HEK293 (cell line): Measurements from ENCODE around the gene PFDN5.

Experiments used
- CTCF ChIP-seq: fragments of 450-650 bp; formaldehyde crosslinking; IDR thresholded peaks from 2 replicates; pipeline ENCODE4 v1.5.1; 2016; ENCODE audit warnings: missing biosample characterization, missing genetic modification characterization
- REST ChIP-seq: fragments of 450-650 bp; formaldehyde crosslinking; IDR thresholded peaks from 2 replicates; pipeline ENCODE4 v1.5.1; 2016; ENCODE audit warnings: missing biosample characterization, missing genetic modification characterization
- ZBTB21 ChIP-seq: fragments of 450-650 bp; formaldehyde crosslinking; IDR thresholded peaks from 2 replicates; pipeline ENCODE4 v1.5.1; 2017; ENCODE audit warnings: missing biosample characterization, missing genetic modification characterization
- ZBTB49 ChIP-seq: fragments of 450-650 bp; formaldehyde crosslinking; IDR thresholded peaks from 2 replicates; pipeline ENCODE4 v1.5.1; 2016; ENCODE audit warnings: missing biosample characterization, missing genetic modification characterization, low read depth
- ZEB2 ChIP-seq: fragments of 450-650 bp; formaldehyde crosslinking; IDR thresholded peaks from 2 replicates; pipeline ENCODE4 v1.5.1; 2016; ENCODE audit warnings: missing biosample characterization, missing genetic modification characterization
- ZNF266 ChIP-seq: fragments of 450-650 bp; formaldehyde crosslinking; IDR thresholded peaks from 2 replicates; pipeline ENCODE4 v1.5.1; 2016; ENCODE audit warnings: missing biosample characterization, missing genetic modification characterization, low read depth
- ZNF639 ChIP-seq: fragments of 450-650 bp; formaldehyde crosslinking; IDR thresholded peaks from 2 replicates; pipeline ENCODE4 v1.5.1; 2016; ENCODE audit warnings: missing biosample characterization, missing genetic modification characterization
- ZNF747 ChIP-seq: fragments of 450-650 bp; formaldehyde crosslinking; IDR thresholded peaks from 2 replicates; pipeline ENCODE4 v1.5.1; 2016; ENCODE audit warnings: missing biosample characterization, missing genetic modification characterization
- ZNF830 ChIP-seq: fragments of 450-650 bp; IDR thresholded peaks from 2 replicates; pipeline ENCODE4 v1.5.0; 2018; ENCODE audit warnings: missing biosample characterization, missing genetic modification characterization, low read depth, mild to moderate bottlenecking, moderate library complexity

- TF ChIP-seq ZBTB21 (no peak), ZBTB49 (no peak), ZEB2 (tag by site-specific recombination) (no peak), ZNF747 (tag by site-specific recombination) (no peak), ZNF830 (no peak), CTCF (tag by site-specific recombination) (no peak), ZNF639 (tag by site-specific recombination) (no peak), ZNF266 (no peak), REST (no peak)
Measured at GRCh38 chr12:53320352-53321195, 25.2 kb downstream of the PFDN5 start.
